WTC11 (cell line): ENCODE measurements around the gene NKAIN4. TPM values are rescaled to one million over a fixed set of nuclear protein-coding genes. Genes with fewer than 3 reads are reported as not detected.

ENCODE experiments used
- ATAC-seq: fragments of 200-7000 bp; cut with Tn5 transposase; 2 replicates; pipeline ENCODE4 v1.10.0; 2021; ENCODE audit warnings: mild to moderate bottlenecking, moderate library complexity
- CTCF ChIA-PET: fragments of 300-600 bp; sonication (Branson Sonifier 250); formaldehyde crosslinking; loops from one replicate; lab custom pipeline; 2021; ENCODE audit warnings: antibody characterized with exemption; lab: Charles Lee
- POLR2A ChIA-PET: fragments of 350-600 bp; sonication (Branson Sonifier 250); formaldehyde crosslinking; loops from one replicate; lab custom pipeline; 2021; ENCODE audit warnings: antibody characterized with exemption; lab: Charles Lee
- DNase-seq: peaks from one replicate; pipeline ENCODE4 v3.0.0; 2021; ENCODE audit warnings: low spot score
- H3K27ac Mint-ChIP-seq: 2 replicates; pipeline ENCODE4 v1.8.0; 2021; ENCODE audit warnings: mixed read lengths
- H3K27me3 Mint-ChIP-seq: 2 replicates; pipeline ENCODE4 v1.8.0; 2021; ENCODE audit warnings: low read depth, mild to moderate bottlenecking, moderate library complexity, mixed read lengths
- H3K36me3 Mint-ChIP-seq: 2 replicates; pipeline ENCODE4 v1.8.0; 2021; ENCODE audit warnings: mixed read lengths
- H3K4me1 Mint-ChIP-seq: 2 replicates; pipeline ENCODE4 v1.8.0; 2022; ENCODE audit warnings: mixed read lengths
- H3K4me3 Mint-ChIP-seq: 2 replicates; pipeline ENCODE4 v1.8.0; 2021; ENCODE audit warnings: mild to moderate bottlenecking, moderate library complexity, mixed read lengths
- H3K9me3 Mint-ChIP-seq: 2 replicates; pipeline ENCODE4 v1.8.0; 2021; ENCODE audit warnings: mixed read lengths
- AFF4 ChIP-seq: sonication (generic); formaldehyde crosslinking; IDR thresholded peaks from 2 replicates; pipeline ENCODE4 v1.8.1; 2023; ENCODE audit warnings: mild to moderate bottlenecking, missing genetic modification reagents, borderline replicate concordance
- ATF3 ChIP-seq: sonication (generic); formaldehyde crosslinking; conservative IDR thresholded peaks from 2 replicates; pipeline ENCODE4 v1.8.1; 2022; ENCODE audit warnings: mild to moderate bottlenecking, missing genetic modification reagents
- ATF6 ChIP-seq: sonication (generic); formaldehyde crosslinking; IDR thresholded peaks from 2 replicates; pipeline ENCODE4 v1.8.1; 2023; ENCODE audit warnings: mild to moderate bottlenecking, missing genetic modification reagents
- CREB1 ChIP-seq: sonication (generic); formaldehyde crosslinking; IDR thresholded peaks from 2 replicates; pipeline ENCODE4 v1.8.0; 2023; ENCODE audit warnings: mild to moderate bottlenecking, missing genetic modification reagents
- E2F5 ChIP-seq: sonication (generic); formaldehyde crosslinking; IDR thresholded peaks from 2 replicates; pipeline ENCODE4 v1.8.1; 2022; ENCODE audit warnings: mild to moderate bottlenecking, moderate library complexity, missing genetic modification reagents
- ERG ChIP-seq: fragments of 250-450 bp; sonication (Bioruptor Pico); IDR thresholded peaks from 2 replicates; pipeline ENCODE4 v1.8.0; 2021; ENCODE audit warnings: mild to moderate bottlenecking
- FOXP4 ChIP-seq: sonication (generic); formaldehyde crosslinking; IDR thresholded peaks from 2 replicates; pipeline ENCODE4 v1.8.0; 2022; ENCODE audit warnings: mild to moderate bottlenecking, missing genetic modification reagents
- JAZF1 ChIP-seq: fragments of 250-450 bp; sonication (Bioruptor Pico); IDR thresholded peaks from 2 replicates; pipeline ENCODE4 v1.9.0; 2021; ENCODE audit warnings: moderate library complexity, mild to moderate bottlenecking, inconsistent platforms
- KAT7 ChIP-seq: sonication (generic); formaldehyde crosslinking; IDR thresholded peaks from 2 replicates; pipeline ENCODE4 v1.8.1; 2023; ENCODE audit warnings: missing genetic modification reagents, mild to moderate bottlenecking, borderline replicate concordance
- MXD4 ChIP-seq: fragments of 250-450 bp; sonication (Bioruptor Pico); IDR thresholded peaks from 2 replicates; pipeline ENCODE4 v1.8.0; 2021; ENCODE audit warnings: mild to moderate bottlenecking, moderate library complexity, borderline replicate concordance
- OVOL2 ChIP-seq: fragments of 250-450 bp; sonication (Bioruptor Pico); IDR thresholded peaks from 2 replicates; pipeline ENCODE4 v1.9.0; 2021; ENCODE audit warnings: mild to moderate bottlenecking, borderline replicate concordance
- PRRX2 ChIP-seq: fragments of 250-450 bp; sonication (Bioruptor Pico); IDR thresholded peaks from 2 replicates; pipeline ENCODE4 v1.8.0; 2021; ENCODE audit warnings: mild to moderate bottlenecking
- ZBTB43 ChIP-seq: sonication (generic); formaldehyde crosslinking; IDR thresholded peaks from 2 replicates; pipeline ENCODE4 v1.8.1; 2023; ENCODE audit warnings: mild to moderate bottlenecking, missing genetic modification reagents
- ZNF138 ChIP-seq: sonication (generic); formaldehyde crosslinking; conservative IDR thresholded peaks from 2 replicates; pipeline ENCODE4 v1.8.1; 2022; ENCODE audit warnings: mild to moderate bottlenecking, moderate library complexity, missing genetic modification reagents
- ZNF512 ChIP-seq: sonication (generic); formaldehyde crosslinking; IDR thresholded peaks from 2 replicates; pipeline ENCODE4 v1.8.1; 2022; ENCODE audit warnings: missing genetic modification reagents, borderline replicate concordance
- ZNF671 ChIP-seq: fragments of 250-450 bp; sonication (Bioruptor Pico); IDR thresholded peaks from 2 replicates; pipeline ENCODE4 v1.8.0; 2021; ENCODE audit warnings: mild to moderate bottlenecking
- total RNA-seq: library from RNA; stranded (reverse); gene quantifications from 3 replicates; pipeline ENCODE4 v1.2.3, GENCODE V29; 2021

Gene NKAIN4
- total RNA-seq, 1 experiment from 2014 or later, result 7.2 TPM

GRCh38 chr20:63210011-63210605 lies 44.2 kb downstream of the NKAIN4 start (continued):
- TF ChIP-seq FOXP4 (no peak), ATF3 (no peak), ZNF512 (CRISPR knock-in tag) (no peak), ERG (no peak)
- TF ChIP-seq, all 79 proteins: peak for 0

GRCh38 chr20:63208346-63208909 lies 45.8 kb downstream of the NKAIN4 start:
- ChIA-PET POLR2A (no interaction called here), CTCF (interaction anchor here (1.0 kb wide), 2 partner anchors 15 kb away, joined by 3 read pairs; no protein-coding TSS in a partner anchor)
- DNase-seq, result no peak
- Mint-ChIP-seq H3K36me3 (peaks cover 62% of the 10 kb centered on the region), H3K9me3 (no peaks in the 10 kb centered on the region), H3K27ac (peak overlapping the region; percentile 32; the same call in 1 of the 2 replicates), H3K4me1 (peaks cover 5% of the 10 kb centered on the region), H3K4me3 (no peak overlapping the region), H3K27me3 (no peaks in the 10 kb centered on the region)
- no peak for ATAC-seq
- TF ChIP-seq ZNF138 (CRISPR knock-in tag), result no peak
- no peak for TF ChIP-seq E2F5
- no peak for TF ChIP-seq AFF4 (CRISPR knock-in tag)
- no peak for TF ChIP-seq MXD4 (CRISPR knock-in tag)
- no peak for TF ChIP-seq ZNF671 (CRISPR knock-in tag)
- TF ChIP-seq ZNF512 (CRISPR knock-in tag), result no peak
- TF ChIP-seq KAT7 (CRISPR knock-in tag), result no peak
- TF ChIP-seq ATF6 (CRISPR knock-in tag), result no peak
- TF ChIP-seq JAZF1 (CRISPR knock-in tag), result no peak
- TF ChIP-seq PRRX2 (CRISPR knock-in tag), result no peak
- TF ChIP-seq ZBTB43 (CRISPR knock-in tag), result no peak
- TF ChIP-seq CREB1 (CRISPR knock-in tag), result no peak
- no peak for TF ChIP-seq OVOL2
